ENCODE measurements around the gene QSER1.
"Not testable (repeated sequence)": the region's sequence is repeated elsewhere in the genome, so short reads cannot be mapped to it uniquely, and the experiment has no call there.

QSER1 gene

DNA sequence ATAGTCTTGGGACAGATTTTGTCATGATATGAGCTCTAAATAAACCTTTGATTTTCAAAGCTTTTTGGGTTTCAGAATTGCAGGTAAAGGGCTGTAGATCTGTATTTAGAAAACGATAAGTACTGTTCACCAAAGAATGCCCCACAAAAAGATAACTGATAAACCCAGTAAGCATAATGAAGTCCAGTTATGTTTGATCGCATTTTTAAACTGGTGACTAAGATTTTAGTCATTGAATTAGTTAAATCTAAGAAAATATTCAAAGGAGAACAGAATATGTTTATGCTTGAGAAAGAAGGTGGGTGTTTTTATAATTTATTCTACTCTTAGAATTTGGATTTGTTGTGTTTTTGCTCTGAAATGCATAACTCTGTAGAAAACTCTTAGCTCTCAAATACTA is 134.6 kb downstream of the QSER1 start:
- H3K4me3 ChIP-seq (ENCODE audit: low read depth, low read length), result no peak overlapping the region
- no peak for TF ChIP-seq CTCF (IDR thresholded peaks at IDR 0.05; ENCODE audit: low read depth, low read length)

- no peak overlapping the region for H3K4me3 ChIP-seq (ENCODE audit: low read depth, low read length)
- no peak for TF ChIP-seq CTCF (IDR thresholded peaks at IDR 0.05; ENCODE audit: low read depth, low read length)
These were observed 135.4 kb downstream of the QSER1 start for GRCh38 chr11:33027846-33028536.

GRCh38 chr11:33028537-33028914 is 135.9 kb downstream of the QSER1 start:
- no peak overlapping the region for H3K4me3 ChIP-seq (ENCODE audit: low read depth, low read length)
- TF ChIP-seq CTCF (IDR thresholded peaks at IDR 0.05; ENCODE audit: low read depth, low read length), result no peak

- H3K4me3 ChIP-seq (ENCODE audit: low read depth, low read length), result not testable (repeated sequence)
These were observed 136.6 kb downstream of the QSER1 start for GRCh38 chr11:33029218-33029617.

Data from WI38 (cell line).